Posterior vena cava (tissue), 2 donors: ENCODE measurements around the gene LPCAT1. TPM values are rescaled to one million over a fixed set of nuclear protein-coding genes. Genes with fewer than 3 reads are reported as not detected.
"Not testable (repeated sequence)": the region's sequence is repeated elsewhere in the genome, so short reads cannot be mapped to it uniquely, and the experiment has no call there.

Experiments used
- DNase-seq: peaks from one replicate; pipeline ENCODE4 v3.0.0-alpha.2; 2020; ENCODE audit warnings: low spot score
- intact Hi-C, 2 donors: fragments of 100-400 bp; cut with DNase I; formaldehyde crosslinking; loops; one replicate each; pipeline versions ENCODE4 v1.14.1 to v1.14.2; 2022 to 2023
- long read RNA-seq, 2 donors: library from polyadenylated mRNA; unstranded; transcript quantifications; one replicate each; pipeline ENCODE4 v2.0.0, GENCODE V29; 2020 to 2021
- total RNA-seq, 2 donors: library from RNA; stranded (reverse); fragmentation: NEBNext Ultra II Directional; extraction: Animal tissue kit (Norgen Biotek cat#: 25700); gene quantifications; one replicate each; pipeline ENCODE4 v1.2.1, GENCODE V29; 2021
- donor health status: DM: yes; HTN: yes; CAD: no.
- donor health status: DM: yes; HTN: yes; CAD: no.

The LPCAT1 gene
- 10 to 100 TPM; 30.8 to 36.9 TPM for total RNA-seq
- long read RNA-seq, donor 1, transcript LPCAT1-201 (14 exons, 3,966 nt) = major isoform, 5 of 17 reads
- long read RNA-seq, donor 1, partial matches to known transcripts = 10 of 17 reads
- long read RNA-seq, donor 1, other reads (novel, unspliced or antisense) = 2 of 17 reads
- long read RNA-seq, donor 2, partial matches to known transcripts = 0 of 11 reads
- long read RNA-seq, donor 2, other reads (novel, unspliced or antisense) = 11 of 11 reads

GRCh38 chr5:1523793-1524480 lies at the start of gene LPCAT1:
Gene LPCAT1, minus strand, starts transcription at chr5:1523960. Its CDS starts 116 bp downstream, at chr5:1523844.
- intact Hi-C loops = no loop called here
- DNase-seq = peak; percentile 94

GRCh38 chr5:1571875-1572274 lies 48.1 kb upstream of the LPCAT1 start:
- DNase-seq, intact Hi-C loops: not testable (repeated sequence)

- intact Hi-C loops = no loop called here
Measured at GRCh38 chr5:1570975-1571374, 47.2 kb upstream of the LPCAT1 start.

GRCh38 chr5:1568201-1568979 lies 44.6 kb upstream of the LPCAT1 start:
- DNase-seq = no peak
- intact Hi-C loops = no loop called here

More at GRCh38 chr5:1570975-1571374, 47.2 kb upstream of the LPCAT1 start:
- no peak for DNase-seq

- DNase-seq, intact Hi-C loops: not testable (repeated sequence)
Measured at GRCh38 chr5:1567527-1568200, 43.9 kb upstream of the LPCAT1 start.

GRCh38 chr5:1565737-1566734 lies 42.3 kb upstream of the LPCAT1 start:
- DNase-seq = no peak
- intact Hi-C loops = no loop called here

GRCh38 chr5:1564824-1565736 lies 41.3 kb upstream of the LPCAT1 start:
- no peak for DNase-seq
- intact Hi-C loops = no loop called here

- intact Hi-C loops = no loop called here
- peak; percentile 88 for DNase-seq
Measured at GRCh38 chr5:1564182-1564748, 40.5 kb upstream of the LPCAT1 start.

GRCh38 chr5:1563617-1564181 lies 39.9 kb upstream of the LPCAT1 start:
- DNase-seq = no peak
- intact Hi-C loops = no loop called here

- intact Hi-C loops = no loop called here
- DNase-seq = no peak
Measured at GRCh38 chr5:1563051-1563461, 39.3 kb upstream of the LPCAT1 start.

- intact Hi-C loops = no loop called here
- DNase-seq = no peak
Measured at GRCh38 chr5:1562599-1562998, 38.8 kb upstream of the LPCAT1 start.

- intact Hi-C loops = no loop called here
- no peak for DNase-seq
Measured at GRCh38 chr5:1561402-1561929, 37.7 kb upstream of the LPCAT1 start.

- DNase-seq, intact Hi-C loops: not testable (repeated sequence)
Measured at GRCh38 chr5:1560499-1560898, 36.7 kb upstream of the LPCAT1 start.

GRCh38 chr5:1558944-1559343 lies 35.2 kb upstream of the LPCAT1 start:
- intact Hi-C loops = no loop called here
- DNase-seq = no peak

GRCh38 chr5:1557114-1557873 lies 33.5 kb upstream of the LPCAT1 start:
- no peak for DNase-seq
- intact Hi-C loops = no loop called here
